NCI-H510A (cell line): Measurements from ENCODE around the gene VSX2.

ENCODE experiments used
- DNase-seq: peaks from one replicate; lab custom pipeline; 2025; lab: John Stamatoyannopoulos, UW

The VSX2 gene

DNA sequence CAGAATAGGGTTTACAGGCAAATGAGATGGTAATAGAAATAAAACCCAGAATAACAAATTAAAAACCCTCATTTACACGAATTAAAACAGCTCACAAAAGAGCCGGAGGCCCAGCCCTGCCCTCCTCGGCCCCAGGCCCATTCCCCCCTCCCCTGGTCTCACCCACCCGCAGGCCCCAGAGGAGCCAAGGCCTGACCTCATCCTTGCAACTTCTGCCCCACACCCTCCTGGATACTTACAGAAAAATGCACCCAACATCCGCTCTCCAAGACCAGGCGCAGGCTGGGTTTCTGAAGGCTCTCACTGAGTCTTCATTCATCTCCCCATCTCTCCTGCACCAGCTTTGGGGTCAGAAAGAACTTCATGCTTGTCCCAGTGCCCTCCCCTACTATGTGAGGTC lies 16.2 kb upstream of the VSX2 start:
- no peak for DNase-seq

DNA sequence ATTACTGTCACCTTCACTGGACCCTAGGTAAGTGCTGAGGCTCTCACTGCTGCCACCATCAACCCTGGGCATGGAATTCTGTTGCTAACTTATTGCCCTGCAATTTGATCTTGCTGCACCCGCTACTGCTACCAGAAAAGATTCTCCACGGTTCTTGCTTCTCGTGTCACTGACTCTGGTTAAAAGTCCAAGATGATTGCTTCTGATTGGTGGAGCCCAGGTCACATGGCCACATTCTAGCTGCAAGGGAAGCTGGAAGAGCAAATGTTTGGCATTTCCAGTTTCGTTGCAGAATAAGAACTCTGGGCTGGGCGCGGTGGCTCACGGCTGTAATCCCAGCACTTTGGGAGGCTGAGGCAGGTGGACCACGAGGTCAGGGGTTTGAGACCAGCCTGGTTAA lies 7.5 kb upstream of the VSX2 start:
- no peak for DNase-seq

DNA sequence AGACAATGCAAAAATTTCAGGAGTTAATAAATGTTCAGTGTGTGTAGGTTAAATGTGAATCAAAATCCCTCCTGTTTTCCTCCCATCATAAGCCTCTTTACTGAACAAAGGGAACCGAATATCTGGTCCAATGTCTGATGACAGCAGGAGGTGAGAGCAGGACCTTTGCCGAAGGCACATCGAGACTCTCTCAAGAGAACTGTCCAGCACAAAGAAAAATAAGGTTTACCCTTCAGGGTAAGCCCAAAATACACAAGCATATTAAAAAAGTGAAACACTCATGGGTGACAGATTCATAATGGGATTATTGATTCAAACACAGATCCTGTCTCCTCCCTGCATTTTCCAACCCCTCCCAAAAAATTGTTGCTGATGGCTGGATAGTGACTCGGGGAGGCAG lies 4.2 kb upstream of the VSX2 start:
- no peak for DNase-seq

DNA sequence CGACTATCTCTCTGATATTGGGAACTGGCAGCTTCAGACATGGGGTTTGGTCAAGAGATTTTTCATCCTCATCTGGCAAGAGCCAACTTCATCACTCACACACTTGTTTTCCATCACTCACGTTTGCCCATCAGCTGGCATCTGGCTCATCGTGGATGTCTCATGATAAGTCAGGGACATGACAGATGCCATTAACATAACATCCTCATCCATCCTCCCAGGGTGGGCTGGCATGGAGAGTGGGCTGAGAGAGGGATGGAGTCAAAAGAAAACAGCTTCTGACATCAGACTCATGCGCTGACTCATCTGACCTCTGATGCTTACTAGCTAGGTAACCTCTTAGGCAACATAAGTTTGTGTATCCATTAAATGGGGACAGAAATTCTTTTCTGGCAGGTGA lies 1.8 kb upstream of the VSX2 start:
- no peak for DNase-seq

DNA sequence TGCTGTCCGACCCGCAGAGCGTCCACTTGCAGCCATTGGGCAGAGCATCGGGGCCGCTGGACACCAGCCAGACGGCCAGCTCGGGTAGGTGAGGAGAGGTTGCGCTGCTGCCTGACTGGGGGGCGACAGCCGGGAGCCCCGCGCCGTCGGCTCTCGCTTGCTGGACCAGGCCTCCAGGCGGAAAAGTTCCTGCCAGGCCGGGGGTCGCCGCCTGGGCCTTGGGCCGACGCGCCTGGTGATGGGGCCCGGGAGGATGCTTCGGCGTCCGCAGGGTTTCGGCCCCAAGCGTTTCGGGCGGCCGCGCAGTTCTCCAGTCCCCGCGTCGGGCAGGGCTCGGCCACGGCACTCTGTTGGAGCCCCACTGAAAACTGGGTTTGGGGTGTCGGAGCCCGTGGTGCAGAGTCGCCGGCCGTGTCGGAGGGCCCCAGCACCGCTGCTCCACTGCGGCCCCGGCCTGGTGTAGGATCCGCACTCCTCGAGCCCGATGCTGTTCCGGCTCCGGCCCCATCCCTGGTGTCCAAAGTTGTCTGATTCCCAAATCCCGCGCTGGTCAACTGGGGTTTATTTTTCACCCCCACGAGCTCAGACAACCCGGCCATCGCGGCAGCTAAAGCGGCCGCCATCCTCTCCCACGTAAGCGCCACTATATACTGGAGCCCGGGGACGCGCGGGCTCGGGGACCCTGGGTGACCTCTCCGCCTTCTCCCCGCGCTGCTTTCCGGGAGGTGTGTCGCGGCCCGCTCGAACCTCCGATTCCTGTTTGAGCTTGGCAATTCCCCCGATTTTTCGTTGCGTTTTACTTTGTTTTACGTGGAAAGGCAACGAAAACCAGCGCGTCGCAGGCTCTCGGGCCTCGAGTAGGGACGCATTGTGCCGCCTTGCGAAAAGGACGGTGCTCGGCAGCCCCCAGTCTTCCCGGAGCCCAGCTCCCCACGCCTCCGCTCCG lies 872 bp downstream of the VSX2 start:
- no peak for DNase-seq

DNA sequence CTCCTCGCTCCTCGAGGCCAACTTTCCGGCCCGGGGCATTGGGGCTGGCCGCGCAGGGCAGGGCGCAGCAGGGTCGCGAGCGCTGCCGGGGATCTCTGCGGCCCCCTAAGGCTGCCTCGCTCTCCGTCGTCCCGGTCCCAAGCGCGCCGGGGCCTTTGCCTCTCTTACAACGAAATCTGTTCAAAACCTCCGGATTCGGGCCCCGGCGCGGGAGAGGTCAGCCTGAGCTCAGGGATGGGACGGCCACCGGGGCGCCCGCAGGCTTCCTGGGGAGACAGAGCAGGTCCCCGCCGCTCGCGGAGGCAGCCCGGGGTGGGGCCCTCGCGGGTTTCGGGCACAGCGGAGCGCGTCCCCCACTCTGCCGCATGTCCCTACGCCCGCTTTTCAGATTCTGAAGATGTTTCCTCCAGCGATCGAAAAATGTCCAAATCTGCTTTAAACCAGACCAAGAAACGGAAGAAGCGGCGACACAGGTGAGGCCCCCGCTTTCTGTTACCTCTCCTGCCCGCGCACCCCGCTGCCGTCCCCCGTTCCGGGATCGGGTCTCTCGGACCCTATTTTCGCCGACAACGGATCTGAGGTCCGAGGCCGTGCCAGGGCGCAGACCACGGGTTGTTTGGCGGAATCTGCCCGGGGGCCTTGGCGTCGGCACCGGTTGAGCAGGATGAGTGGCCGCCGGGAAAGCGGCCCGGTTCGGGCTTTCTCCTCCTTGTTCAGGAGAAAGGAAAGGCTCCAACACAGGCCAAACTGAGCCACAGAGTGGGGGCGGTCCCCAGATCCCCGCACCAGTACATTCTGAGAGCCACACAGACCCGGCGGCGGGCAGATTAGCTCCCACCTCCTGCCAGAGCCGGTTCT lies 1.8 kb downstream of the VSX2 start:
- no peak for DNase-seq

DNA sequence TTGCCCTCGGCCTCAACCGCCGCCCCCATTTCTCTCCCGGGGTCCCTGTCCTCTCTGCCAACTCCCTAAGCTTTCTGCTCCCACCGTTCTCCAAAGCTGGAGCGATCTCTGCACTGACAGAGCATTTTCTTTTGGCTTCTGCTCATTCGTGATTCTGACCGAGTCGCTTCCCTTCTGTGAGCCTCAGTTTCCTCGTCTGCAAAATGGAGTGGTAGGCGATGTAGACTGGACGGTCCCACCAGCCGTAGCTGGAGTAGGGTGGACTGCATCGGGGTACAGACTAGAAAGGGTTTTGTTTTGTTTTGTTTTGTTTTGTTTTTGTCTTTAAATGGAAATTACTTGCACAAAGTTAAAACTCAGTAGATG lies 2.4 kb downstream of the VSX2 start:
- DNase-seq = no peak

DNA sequence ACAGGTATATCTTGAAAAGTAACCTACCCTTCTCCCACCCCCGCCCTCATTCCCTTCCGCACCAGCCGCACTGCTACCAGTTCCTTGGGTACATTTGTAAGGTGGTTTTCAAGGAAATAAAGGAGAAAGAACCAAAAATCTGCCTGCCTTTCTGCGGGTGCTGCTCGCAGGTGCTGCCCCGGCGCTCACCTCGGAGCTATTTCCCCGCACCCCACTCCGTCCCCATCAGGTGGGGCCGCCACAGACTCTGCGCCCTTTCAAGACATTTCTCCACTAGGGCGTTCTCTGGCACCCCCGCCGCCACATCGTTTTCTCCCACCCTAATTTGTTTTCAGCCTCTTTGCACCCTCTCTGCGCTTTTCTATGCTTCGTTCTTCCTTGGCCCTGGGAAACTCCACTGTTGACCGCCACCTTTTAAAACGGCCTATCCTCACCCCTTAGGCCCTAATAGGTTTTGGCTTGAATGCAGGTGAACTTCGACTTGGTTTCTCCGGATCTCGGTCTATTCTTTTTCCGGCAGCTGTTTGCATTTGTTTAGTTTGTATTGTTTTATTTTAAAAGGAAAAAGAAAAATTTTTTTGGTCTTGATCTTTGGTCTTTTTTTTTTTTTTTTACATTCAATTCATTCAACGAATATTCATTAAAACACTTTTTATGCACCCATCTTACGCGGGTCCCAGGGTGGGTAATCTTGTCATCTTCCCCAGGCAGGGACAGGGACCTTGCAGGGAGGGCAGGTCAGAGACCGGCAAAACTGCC lies 3.0 kb downstream of the VSX2 start:
- no peak for DNase-seq

DNA sequence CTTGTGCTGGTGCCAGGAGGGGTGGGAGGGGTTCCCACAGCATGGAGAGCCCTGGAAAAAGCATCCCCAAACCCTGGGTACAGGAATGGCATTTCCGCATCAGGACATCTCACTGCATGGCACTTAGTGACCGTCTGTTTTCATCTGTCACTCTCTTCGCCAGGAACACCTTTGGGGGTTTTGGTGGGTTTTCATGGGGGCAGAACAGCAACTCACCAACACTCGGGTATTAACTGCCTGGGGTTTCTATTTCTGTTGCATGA lies 3.5 kb downstream of the VSX2 start:
- no peak for DNase-seq

DNA sequence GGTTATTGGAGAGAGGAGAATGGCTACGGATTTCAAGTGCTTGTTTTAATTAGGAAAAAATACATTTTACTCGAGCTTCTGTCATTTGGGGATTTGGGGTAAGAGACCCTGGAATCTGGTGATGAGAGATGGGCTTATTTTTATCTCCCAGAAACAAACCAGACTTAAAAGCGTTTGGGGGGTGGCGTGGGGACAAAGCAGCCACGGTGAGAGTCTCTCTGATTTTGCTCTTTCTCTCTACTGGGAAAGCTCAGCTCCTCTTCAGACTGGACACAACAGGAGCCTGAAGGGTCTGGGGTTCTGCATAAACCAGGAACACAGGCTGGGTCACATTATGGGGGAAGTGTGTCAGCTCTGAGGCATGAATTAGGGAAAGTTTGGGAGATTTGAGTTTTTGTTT lies 3.8 kb downstream of the VSX2 start:
- no peak for DNase-seq

DNA sequence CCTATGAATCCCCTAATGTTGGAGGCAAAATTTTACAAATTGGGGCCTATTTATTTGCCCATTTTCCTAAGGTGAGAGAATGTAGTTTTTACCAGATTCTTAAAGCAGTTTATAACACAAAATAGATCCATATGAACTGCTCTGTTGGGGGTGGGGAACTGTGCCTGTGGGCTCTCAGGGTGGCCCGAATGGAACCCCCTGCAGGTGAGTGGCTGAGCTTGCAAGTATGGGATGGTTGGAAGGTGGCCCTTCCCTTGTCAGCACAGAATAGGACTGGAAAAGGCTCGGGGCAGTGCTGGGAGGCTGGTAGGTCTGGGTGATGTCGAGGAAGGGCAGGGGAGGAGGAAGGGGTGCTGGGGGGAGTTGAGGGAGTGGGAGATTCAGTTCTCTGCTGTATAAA lies 4.9 kb downstream of the VSX2 start:
- no peak for DNase-seq

DNA sequence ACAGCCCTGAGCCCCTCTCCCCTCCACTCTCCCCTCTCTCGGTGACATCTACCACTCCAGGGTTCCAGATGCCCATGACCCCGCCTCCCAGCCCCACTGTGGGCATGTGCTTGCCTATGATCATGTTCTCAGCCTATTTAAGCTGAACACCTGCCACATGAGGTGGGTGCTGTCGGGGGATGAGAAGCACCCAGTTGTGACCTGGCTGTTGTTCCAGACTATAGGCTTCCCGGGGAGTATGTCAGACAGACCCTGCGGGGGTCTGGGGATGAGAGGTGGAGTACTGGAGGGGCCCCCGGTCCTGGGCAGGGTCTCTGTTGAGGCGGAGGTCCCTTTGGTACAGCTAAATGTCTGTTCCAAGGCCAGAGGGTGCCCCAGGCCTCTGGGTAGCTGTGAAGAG lies 6.0 kb downstream of the VSX2 start:
- no peak for DNase-seq

DNA sequence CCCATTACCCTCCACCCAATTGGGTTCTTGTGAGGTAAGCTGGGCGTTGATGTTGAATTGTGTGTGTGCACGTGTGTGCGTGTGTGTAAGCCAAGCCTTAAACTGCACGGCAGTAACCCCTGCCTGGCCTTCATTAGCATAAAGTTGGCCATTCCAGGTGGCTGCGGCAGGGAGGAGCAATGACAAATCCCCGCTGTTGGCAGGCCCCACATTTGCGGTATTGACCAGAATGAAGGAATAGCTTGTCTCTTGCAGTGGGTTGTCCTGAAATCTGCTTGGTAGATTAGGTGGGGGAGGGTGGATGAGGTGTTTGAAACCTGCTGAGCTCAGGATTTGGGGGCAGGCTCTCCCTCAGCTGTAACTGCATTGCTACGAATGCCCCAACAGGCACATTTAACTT lies 7.3 kb downstream of the VSX2 start:
- no peak for DNase-seq

DNA sequence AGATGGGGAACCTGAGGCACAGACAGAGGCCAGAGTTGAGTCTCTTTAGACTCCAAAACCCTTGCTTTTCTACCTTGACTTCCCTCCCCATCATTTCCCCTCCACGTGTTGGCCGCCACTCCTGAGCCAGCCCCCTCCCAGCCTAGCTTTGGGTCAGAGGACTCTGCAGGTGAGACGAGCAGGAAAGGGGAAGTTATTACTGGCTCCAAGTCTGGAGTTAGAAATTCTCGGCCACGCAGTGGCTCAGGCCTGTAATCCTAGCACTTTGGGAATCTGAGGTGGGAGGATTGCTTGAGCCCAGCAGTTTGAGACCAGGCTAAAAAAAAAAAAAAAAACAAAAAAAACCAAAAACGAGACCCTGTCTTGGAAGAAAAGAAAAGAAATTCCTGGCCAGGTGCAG lies 8.8 kb downstream of the VSX2 start:
- DNase-seq = no peak

DNA sequence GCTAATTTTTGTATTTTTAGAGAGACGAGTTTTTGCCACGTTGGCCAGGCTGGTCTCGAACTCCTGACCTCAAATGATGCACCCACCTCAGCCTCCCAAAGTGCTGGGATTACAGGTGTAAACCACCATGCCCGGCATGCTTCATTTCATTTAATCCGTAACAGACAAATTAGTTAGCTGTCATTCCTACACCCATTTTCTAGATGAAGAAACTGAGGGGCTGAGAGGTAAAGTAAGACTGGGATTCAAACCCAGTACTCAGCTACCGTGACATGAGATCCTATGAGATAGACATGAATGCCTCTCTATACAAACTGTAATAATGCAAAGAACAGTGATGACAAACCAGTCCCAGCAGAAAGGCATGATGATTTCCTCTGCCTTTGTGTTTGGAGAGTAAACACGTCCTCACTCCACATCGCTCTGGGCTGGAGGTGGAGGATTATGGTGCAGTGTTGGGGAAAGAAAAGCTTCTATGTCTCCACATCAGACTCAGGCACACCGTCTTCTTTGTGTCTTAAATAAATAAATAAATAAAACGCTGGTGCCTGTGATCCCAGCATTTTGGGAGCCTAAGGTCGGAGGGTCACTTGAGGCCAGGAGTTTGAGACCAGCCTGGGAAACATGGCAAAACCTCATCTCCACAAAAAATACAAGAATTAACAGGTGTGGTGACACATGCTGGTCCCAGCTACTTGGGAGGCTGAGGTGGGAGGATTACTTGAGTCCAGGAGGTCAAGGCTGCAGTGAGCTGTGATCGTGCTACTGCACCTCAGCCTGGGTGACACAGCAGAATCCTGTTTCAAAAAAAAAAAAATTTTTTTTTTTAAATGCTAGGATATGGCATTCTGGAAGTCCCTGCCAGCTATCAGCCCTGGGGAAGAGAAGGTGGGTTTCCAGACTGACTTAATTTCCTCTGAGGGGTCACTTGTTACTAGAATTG lies 10.5 kb downstream of the VSX2 start:
- no peak for DNase-seq

DNA sequence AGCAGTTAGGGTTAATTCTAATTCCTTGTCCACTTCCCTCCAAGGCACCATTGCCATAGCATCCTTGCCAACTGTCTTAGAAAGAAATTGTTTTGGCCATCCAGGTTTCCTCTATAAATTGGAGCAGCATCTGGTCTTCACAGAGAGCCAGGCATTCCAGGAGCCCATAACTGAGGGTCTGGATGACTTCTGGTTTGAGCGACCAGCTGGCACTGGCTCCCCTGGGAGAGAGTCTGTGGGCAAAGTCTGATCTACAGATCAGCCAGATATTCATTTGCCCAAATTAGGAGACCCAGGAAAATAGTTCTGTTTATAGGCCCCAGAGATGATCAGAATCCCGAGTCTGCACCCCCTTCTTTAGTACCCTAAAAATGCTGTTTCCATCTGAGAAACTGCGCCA lies 16.0 kb downstream of the VSX2 start:
- DNase-seq = no peak

DNA sequence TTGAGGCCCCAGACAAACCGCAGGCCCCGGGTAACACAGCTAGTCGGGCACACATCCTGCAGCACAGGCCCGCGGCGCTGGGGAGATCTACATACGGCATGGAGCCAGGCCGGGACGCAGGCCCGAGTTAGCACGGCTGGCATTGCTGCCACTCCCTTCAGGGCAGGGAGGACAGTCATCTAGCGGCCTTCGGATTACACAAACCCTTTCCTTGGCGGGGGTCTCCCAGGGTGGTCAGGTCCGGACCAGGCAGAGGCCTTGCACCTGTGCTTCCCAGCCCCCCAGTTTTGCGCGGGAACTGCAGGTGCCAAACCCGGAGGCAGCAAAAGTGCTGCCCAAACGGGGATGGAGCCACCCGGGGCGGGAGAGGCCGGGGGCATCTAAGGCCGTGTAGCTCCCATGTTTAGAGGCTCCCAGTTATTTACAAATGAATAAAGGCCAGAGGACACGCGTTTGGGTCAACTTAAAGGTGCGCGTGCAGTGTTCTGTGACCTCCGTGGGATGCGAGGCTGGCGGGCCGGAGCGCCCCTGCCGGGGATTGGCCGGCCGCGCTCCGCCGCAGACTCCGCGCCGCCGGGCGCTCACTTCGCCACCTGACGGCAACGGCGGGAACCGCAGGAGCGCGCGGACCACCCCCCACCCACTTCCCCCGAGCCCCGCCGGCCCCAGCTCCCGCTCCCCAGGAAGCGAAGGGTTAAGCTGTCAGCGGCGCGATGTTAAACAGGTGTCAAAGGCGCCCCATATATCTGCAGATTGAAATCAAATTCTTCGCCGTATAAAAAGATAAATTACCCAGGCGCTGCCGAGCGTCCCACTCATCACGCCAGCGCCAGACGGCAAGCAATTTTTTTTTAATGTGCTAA lies 18.1 kb downstream of the VSX2 start:
- no peak for DNase-seq

DNA sequence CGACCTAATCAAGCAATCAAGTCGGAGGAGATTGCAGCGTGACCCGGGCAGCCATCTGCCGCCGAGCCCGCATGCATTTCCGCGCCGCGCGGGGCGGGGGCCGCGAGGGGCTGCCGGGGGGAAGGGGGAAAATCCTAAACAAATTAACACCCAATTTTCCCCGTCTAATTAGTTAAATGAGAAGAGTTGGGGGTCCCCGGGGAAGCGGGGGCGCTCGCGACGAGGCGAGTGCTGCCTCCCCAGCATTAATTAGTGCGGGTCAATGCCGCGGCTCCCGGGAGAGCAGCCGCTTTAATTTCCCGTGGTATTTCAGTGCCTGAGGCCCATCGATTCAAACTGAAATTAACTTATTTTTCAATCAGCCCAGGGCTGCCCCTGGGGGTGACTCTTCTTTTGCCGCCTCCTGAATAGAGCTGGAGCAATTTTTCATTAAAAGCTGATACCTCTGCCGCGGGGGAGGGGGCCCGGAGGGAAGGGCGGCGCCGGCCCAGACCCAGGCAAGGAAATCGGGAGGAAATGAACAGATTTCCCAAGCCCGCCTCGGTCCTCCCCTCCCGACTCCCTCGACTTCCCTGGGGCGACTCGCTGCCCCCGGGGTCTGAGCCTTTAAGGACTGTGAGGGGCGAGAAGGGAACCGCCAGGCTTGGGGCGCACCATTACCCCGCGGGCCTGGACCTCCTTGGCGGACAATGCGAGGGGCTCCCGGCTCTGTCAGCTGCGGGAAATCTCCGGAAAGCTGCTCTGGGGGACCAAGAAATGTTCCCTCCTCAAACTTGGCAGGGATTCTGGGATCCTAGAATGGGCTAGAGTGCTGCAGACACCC lies 18.9 kb downstream of the VSX2 start:
- DNase-seq = no peak

DNA sequence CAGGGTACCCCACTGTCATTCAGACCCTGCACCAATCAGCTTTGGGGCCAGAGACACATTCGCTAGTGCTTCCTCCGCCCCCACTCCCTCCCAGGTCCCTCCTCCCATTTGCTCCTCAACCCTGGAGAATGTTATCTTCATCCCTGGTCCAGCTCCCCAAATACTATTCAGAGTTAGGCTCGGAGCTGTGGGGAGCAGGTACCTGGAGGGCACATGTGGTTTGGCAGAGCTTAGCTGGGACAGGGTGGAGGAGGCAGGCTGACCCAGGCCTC lies 19.5 kb downstream of the VSX2 start:
- no peak for DNase-seq

DNA sequence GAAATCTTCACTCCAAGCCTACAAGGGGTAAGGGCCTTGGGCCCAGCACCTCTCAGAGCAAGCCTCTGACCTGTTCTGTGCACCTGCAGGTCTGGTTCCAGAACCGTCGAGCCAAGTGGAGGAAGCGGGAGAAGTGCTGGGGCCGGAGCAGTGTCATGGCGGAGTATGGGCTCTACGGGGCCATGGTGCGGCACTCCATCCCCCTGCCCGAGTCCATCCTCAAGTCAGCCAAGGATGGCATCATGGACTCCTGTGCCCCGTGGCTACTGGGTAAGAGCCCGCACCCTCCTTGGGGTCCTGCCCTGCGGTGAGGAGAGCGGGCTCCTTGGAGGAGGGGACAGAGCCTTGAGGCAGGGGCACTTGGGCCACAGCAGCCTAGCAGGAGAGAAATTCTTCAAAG lies 20.3 kb downstream of the VSX2 start:
- DNase-seq = no peak
